Measurements from ENCODE around the gene CHST8. TPM values are rescaled to one million over a fixed set of nuclear protein-coding genes. Genes with fewer than 3 reads are reported as not detected.

The CHST8 gene
- total and polyA plus RNA-seq, 2 of the 13 experiments (the other 11 are each of a cell fraction or from before 2014, with no cell fraction given), result not detected

- TF ChIP-seq ARID4A (CRISPR knock-in tag; IDR thresholded peaks at IDR 0.05; ENCODE audit: borderline replicate concordance) (peak; percentile 43), NFYC (CRISPR knock-in tag; IDR thresholded peaks at IDR 0.05) (no peak), ZNF451 (CRISPR knock-in tag; IDR thresholded peaks at IDR 0.05) (no peak), ZNF326 (CRISPR knock-in tag; IDR thresholded peaks at IDR 0.05; ENCODE audit: borderline replicate concordance) (no peak), AGO1 (IDR thresholded peaks at IDR 0.05; ENCODE audit: low read depth, low read length, poor library complexity, severe bottlenecking) (no peak), ZNF770 (CRISPR knock-in tag; IDR thresholded peaks at IDR 0.05) (no peak), ZNF264 (CRISPR knock-in tag; IDR thresholded peaks at IDR 0.05) (no peak), MATR3 (CRISPR knock-in tag; IDR thresholded peaks at IDR 0.05) (no peak), FOXK2 (IDR thresholded peaks at IDR 0.05) (no peak), ELF3 (CRISPR knock-in tag; IDR thresholded peaks at IDR 0.05) (no peak), GATA4 (IDR thresholded peaks at IDR 0.05; ENCODE audit: borderline replicate concordance, low read depth) (no peak), MED1 (CRISPR knock-in tag; IDR thresholded peaks at IDR 0.05) (peak; percentile 51; the same call in 1 of the 2 replicates), FOXO4 (CRISPR knock-in tag; conservative IDR thresholded peaks at IDR 0.05) (no peak), ZNF160 (CRISPR knock-in tag; IDR thresholded peaks at IDR 0.05) (no peak), HMG20A (CRISPR knock-in tag; IDR thresholded peaks at IDR 0.05; ENCODE audit: borderline replicate concordance) (no peak), TRAFD1 (CRISPR knock-in tag; IDR thresholded peaks at IDR 0.05; ENCODE audit: borderline replicate concordance) (no peak), ZBTB39 (CRISPR knock-in tag; IDR thresholded peaks at IDR 0.05) (no peak), SIX4 (CRISPR knock-in tag; IDR thresholded peaks at IDR 0.05) (no peak), MIXL1 (CRISPR knock-in tag; IDR thresholded peaks at IDR 0.05) (no peak)
Observed at GRCh38 chr19:33804021-33804799, 182.5 kb downstream of the CHST8 start (continued).

Data from HepG2 (cell line).